AG04450 (cell line): ENCODE results near the gene ZNF76. TPM values are rescaled to one million over a fixed set of nuclear protein-coding genes. Genes with fewer than 3 reads are reported as not detected.

Source experiments
- CTCF ChIA-PET: fragments of 300-600, 350-600 bp; formaldehyde crosslinking; extraction: SDS; loops from one replicate; lab custom pipeline; 2022; ENCODE audit warnings: antibody characterized with exemption, inconsistent platforms; lab: Charles Lee
- POLR2A ChIA-PET: fragments of 350-600 bp; formaldehyde crosslinking; extraction: SDS; loops from one replicate; lab custom pipeline; 2021; ENCODE audit warnings: antibody characterized with exemption, inconsistent platforms; lab: Yijun Ruan, JAX
- DNase-seq: peaks from one replicate; pipeline ENCODE4 v3.0.0-alpha.2; 2011; ENCODE audit warnings: low read depth, low spot score
- H3K27ac ChIP-seq: one replicate; pipeline ENCODE4 v1.5.1; 2012; ENCODE audit warnings: low read depth, low read length, control low read depth
- H3K27me3 ChIP-seq: one replicate; pipeline ENCODE4 v1.6.0; 2012; ENCODE audit warnings: low read length; ENCODE audit not compliant: control insufficient read depth, insufficient read depth
- H3K4me3 ChIP-seq: 2 replicates; pipeline ENCODE4 v1.5.1; 2011; ENCODE audit warnings: mild to moderate bottlenecking, low read depth, low read length, control low read depth
- H3K9me3 ChIP-seq: 2 replicates; pipeline ENCODE4 v1.5.1; 2012; ENCODE audit warnings: low read length; ENCODE audit not compliant: control insufficient read depth, insufficient read depth
- polyA plus RNA-seq: library from polyadenylated mRNA; depleted of rRNA; stranded (reverse); fragments of >200 nt; gene quantifications from 2 replicates; pipeline ENCODE4 v1.2.3, GENCODE V29; 2011
- TF ChIP-seq, protein P1 (sequence below): IDR thresholded peaks from 2 replicates; pipeline ENCODE4 v1.5.1; 2011; ENCODE audit warnings: low read depth, low read length, control low read depth, inconsistent platforms

The ZNF76 gene
- polyA plus RNA-seq, 1 experiment = 10.2 TPM

DNA sequence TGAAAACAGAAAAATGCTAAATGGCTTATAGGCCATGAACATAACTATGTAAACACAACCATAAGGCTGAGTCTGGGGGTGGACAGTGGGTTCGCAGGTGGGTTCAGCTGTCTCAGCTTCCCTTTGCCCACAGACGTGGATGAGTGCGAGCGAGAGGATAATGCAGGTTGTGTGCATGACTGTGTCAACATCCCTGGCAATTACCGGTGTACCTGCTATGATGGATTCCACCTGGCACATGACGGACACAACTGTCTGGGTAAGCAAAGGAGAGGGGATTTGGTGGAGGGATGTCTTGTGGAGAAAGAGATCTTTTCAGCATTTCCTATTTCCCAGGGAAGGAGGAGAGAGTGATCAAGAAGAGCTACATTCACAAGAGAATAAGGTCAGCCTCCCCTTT is 31.1 kb upstream of the ZNF76 start:
- TF ChIP-seq, protein P1, sequence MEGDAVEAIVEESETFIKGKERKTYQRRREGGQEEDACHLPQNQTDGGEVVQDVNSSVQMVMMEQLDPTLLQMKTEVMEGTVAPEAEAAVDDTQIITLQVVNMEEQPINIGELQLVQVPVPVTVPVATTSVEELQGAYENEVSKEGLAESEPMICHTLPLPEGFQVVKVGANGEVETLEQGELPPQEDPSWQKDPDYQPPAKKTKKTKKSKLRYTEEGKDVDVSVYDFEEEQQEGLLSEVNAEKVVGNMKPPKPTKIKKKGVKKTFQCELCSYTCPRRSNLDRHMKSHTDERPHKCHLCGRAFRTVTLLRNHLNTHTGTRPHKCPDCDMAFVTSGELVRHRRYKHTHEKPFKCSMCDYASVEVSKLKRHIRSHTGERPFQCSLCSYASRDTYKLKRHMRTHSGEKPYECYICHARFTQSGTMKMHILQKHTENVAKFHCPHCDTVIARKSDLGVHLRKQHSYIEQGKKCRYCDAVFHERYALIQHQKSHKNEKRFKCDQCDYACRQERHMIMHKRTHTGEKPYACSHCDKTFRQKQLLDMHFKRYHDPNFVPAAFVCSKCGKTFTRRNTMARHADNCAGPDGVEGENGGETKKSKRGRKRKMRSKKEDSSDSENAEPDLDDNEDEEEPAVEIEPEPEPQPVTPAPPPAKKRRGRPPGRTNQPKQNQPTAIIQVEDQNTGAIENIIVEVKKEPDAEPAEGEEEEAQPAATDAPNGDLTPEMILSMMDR = no peak
- DNase-seq = no peak
- Histone ChIP-seq H3K27ac (no peak overlapping the region), H3K9me3 (no peaks in the 10 kb centered on the region), H3K27me3 (no peaks in the 10 kb centered on the region), H3K4me3 (no peak overlapping the region)
- POLR2A ChIA-PET = no interaction called here
- CTCF ChIA-PET = interaction anchor here (0.9 to 4.6 kb wide), 4 partner anchors 9 to 23 kb away, joined by 3 to 50 read pairs (median 8); no protein-coding TSS in a partner anchor

DNA sequence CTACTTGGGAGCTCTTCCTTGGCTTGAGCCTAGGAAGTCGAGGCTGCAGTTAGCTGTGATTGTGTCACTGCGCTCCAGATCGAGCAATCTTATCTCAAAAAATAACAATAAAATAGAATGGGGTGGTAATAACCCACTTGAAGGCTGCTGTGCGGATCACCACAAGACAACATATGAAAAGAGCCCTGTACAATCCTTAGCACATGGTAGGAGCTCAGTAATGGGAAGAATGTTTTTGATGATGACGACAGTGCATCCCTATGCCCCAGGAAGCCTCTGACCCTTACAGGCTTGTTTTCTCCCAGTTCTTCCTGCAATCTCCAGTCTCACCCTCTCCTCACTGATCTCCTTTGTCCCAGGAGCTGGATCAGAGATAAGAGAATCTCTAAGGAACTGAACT is 30.2 kb upstream of the ZNF76 start:
- Histone ChIP-seq H3K9me3 (no peaks in the 10 kb centered on the region), H3K4me3 (no peak overlapping the region), H3K27me3 (no peaks in the 10 kb centered on the region), H3K27ac (no peak overlapping the region)
- TF ChIP-seq, protein P1 = no peak
- ChIA-PET CTCF (interaction anchor here (0.9 to 4.6 kb wide), 4 partner anchors 9 to 24 kb away, joined by 3 to 50 read pairs (median 4); no protein-coding TSS in a partner anchor), POLR2A (no interaction called here)
- DNase-seq = no peak

DNA sequence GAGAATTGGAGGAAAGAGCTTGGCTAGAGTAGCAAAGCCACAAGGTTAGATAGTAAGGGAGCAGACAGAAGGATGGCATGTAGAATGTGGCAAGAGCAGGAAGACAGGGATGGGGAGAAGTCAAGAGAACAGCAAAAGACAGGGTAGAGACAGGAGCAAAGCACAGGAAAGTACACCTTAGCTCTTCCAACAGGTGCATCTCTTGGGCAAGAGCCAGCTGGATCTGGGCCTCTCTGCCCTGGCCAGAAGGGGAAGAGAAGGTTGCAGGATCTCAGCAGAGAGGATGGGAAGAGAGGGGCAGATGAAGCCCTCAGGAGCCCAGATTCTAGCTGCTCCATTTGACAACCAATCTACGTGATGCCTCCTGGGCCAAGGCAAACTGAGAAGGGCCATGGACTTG is 29.0 kb upstream of the ZNF76 start:
- Histone ChIP-seq H3K4me3 (no peak overlapping the region), H3K27ac (no peak overlapping the region), H3K27me3 (no peaks in the 10 kb centered on the region), H3K9me3 (peaks cover 10% of the 10 kb centered on the region)
- TF ChIP-seq, protein P1 = no peak
- POLR2A ChIA-PET = no interaction called here
- CTCF ChIA-PET = interaction anchor here (1.2 to 4.6 kb wide), 4 partner anchors 11 to 248 kb away, joined by 3 to 50 read pairs (median 4); no protein-coding TSS in a partner anchor
- DNase-seq = no peak

DNA sequence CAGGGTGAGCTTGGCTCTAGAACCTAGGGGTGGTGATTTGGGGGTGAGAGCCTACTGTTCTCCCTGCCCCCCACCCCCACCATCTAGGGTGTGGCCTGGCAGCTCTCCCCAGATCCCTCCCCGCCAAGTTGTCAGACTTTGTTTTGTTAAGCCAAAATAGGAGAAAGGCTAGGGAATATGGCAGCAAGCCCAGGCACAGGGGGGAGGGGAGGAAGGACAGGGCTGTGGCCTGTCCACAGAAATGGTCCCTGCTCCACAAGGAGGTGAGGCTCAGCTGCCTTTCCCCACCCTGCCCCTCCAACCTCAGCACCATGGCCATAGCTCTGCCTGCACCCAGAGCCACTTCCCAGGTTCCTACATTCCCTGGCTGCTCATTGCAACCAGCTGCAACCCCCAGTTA is 28.6 kb upstream of the ZNF76 start:
- no peak overlapping the region for H3K4me3 ChIP-seq
- DNase-seq = no peak
- peaks cover 14% of the 10 kb centered on the region for H3K9me3 ChIP-seq
- TF ChIP-seq, protein P1 = no peak
- POLR2A ChIA-PET = no interaction called here
- no peaks in the 10 kb centered on the region for H3K27me3 ChIP-seq
- CTCF ChIA-PET = interaction anchor here (0.6 to 4.6 kb wide), 4 partner anchors 10 to 248 kb away, joined by 3 to 50 read pairs (median 3); no protein-coding TSS in a partner anchor
- no peak overlapping the region for H3K27ac ChIP-seq

DNA sequence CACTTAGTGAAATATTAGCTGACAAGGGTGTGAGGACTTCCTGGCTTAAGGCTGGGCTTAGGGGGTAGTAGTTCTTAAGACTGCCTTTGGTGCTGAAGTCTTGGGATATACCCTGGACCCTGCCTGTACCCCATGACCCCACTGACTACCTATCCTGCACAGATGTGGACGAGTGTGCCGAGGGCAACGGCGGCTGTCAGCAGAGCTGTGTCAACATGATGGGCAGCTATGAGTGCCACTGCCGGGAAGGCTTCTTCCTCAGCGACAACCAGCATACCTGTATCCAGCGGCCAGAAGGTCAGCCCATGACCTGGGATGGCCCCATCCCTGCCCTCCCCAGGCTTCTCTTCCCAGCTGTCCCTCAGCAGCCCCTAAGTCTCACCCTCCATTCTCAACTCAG is 28.0 kb upstream of the ZNF76 start:
- CTCF ChIA-PET = interaction anchor here (0.6 to 4.6 kb wide), 4 partner anchors 10 to 249 kb away, joined by 3 to 50 read pairs (median 3); no protein-coding TSS in a partner anchor
- POLR2A ChIA-PET = no interaction called here
- TF ChIP-seq, protein P1 = no peak
- no peak overlapping the region for H3K27ac ChIP-seq
- no peak overlapping the region for H3K4me3 ChIP-seq
- H3K27me3 ChIP-seq = no peaks in the 10 kb centered on the region
- peaks cover 14% of the 10 kb centered on the region for H3K9me3 ChIP-seq
- DNase-seq = no peak
